ENCODE data around the gene GAL3ST2. TPM values are rescaled to one million over a fixed set of nuclear protein-coding genes. Genes with fewer than 3 reads are reported as not detected.

The GAL3ST2 gene
- total and polyA plus RNA-seq, 2 of the 8 experiments (the other 6 are each of a cell fraction or from before 2014, with no cell fraction given) = not detected

- TF ChIP-seq CHD7 (IDR thresholded peaks at IDR 0.05; ENCODE audit: insufficient replicate concordance, low read length) (no peak), TEAD4 (IDR thresholded peaks at IDR 0.05; ENCODE audit: low read depth, low read length) (no peak), SIX5 (IDR thresholded peaks at IDR 0.05; ENCODE audit: low read depth, low read length) (no peak), BCL11A (IDR thresholded peaks at IDR 0.05; ENCODE audit: low read depth in 2 of 2, low read length in 2 of 2) (no peak), RAD21 (IDR thresholded peaks at IDR 0.05 in 1 of 2, conservative IDR thresholded peaks at IDR 0.05 in 1 of 2; ENCODE audit: low read depth in 2 of 2, low read length in 2 of 2) (no peak), HDAC2 (IDR thresholded peaks at IDR 0.05; ENCODE audit: borderline replicate concordance in 1 of 2, low read depth in 2 of 2, low read length in 2 of 2) (no peak), NANOG (IDR thresholded peaks at IDR 0.05; ENCODE audit: insufficient read depth, low read depth, low read length, poor library complexity, severe bottlenecking) (no peak), CBX5 (IDR thresholded peaks at IDR 0.05; ENCODE audit: low read depth, low read length) (no peak), ZNF274 (IDR thresholded peaks at IDR 0.05; ENCODE audit: borderline replicate concordance, extremely low read depth, low read length) (no peak), CBX8 (IDR thresholded peaks at IDR 0.05; ENCODE audit: borderline replicate concordance, low read depth, low read length) (no peak)
Measured at GRCh38 chr2:241834527-241835210, 58.0 kb downstream of the GAL3ST2 start (continued).

Measured in H1 (cell line).